HuH-7.5 (cell line): ENCODE results near the gene C22orf39.

ENCODE experiments used
- DNase-seq: peaks from one replicate; pipeline ENCODE4 v3.0.0; 2011; ENCODE audit warnings: low spot score

The C22orf39 gene

DNA sequence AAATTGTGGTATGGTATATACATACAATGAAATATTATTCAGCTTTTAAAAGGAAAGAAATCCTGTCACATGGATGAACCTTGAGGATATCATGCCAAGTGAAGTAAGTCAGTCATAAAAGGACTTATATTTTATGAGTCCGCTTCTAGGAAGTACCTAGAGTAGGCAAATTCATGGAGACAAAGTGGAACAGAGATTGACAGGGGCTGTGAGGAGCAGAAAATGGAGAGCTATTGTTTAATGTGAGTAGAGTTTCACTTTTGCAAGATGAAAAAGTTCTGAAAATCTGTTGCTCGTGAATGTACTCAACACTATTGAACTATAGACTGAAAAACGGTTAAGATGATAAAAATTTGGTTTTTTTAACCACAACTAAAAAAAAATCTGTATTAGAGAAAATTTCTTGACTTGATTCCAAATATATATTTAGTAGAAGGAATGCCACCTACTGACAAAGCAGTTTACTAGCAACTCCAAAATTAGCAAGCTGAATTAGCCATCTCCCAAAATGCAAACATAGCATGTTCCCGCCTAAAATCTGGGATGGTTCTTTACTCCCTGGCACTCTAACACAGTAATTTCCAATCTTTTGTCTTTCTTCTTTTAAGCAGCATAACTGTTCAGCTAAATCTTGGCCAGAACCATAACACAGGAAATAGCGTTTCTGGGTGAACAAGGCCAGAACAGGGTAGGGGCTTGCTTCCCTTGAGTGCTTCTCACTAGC lies 30.0 kb upstream of the C22orf39 start:
- no peak for DNase-seq

DNA sequence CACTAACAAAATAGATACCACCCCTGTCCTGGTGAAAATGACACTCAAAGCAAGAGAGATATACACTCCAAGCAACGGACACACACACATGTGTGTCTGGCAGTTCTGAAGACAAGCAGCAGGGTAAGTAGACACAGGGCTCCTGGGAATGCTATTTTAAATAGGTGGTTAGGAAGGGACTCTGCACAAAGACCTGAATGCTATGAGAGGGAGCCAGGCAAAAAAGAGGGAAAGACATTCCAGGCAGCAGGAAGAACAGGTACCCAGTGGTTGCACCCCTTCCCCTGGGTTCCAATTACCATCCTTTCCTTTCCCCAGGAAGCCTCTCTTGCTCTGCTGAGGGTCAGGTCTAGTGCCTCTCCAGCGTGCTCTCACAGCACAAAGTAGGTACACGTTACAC lies 28.5 kb upstream of the C22orf39 start:
- DNase-seq = no peak

DNA sequence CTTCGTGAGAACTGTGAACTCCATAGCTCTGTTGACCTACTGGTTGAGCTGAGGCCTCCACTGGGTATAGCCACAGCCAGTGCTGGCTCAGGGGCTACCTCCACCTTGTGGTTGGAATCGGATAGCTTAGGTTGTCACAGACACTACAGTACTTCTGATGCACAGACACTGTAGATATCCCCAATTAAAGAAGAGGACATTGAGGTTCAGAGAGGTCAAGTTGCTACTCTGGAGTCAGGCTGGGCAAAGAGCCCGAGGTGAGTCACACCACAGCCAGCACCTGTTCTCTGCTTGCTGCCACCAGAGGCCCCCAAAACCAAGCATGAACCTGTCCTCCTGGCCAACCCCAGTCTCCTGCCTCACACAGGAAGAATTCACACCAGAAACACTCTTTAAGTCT lies 26.1 kb upstream of the C22orf39 start:
- no peak for DNase-seq

DNA sequence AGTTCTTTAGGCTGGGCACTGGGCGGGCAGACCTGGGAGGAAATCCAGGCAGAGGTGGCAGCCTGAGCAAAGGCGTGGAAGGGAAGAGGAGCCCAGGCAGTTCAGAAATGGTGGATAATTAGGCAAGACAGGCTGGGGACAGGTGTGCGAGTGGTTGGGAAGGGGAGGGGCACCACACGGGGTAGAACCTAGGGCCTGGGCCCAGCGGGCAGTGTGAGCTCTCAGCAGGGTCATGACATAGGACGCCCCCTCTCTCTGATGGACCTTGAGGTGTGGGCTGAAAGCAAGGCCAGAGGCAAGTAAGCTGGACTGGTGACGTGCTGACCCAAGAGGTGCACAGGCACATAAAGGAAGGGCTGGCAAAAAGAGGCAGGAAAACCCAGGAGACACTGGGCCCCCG lies 24.7 kb upstream of the C22orf39 start:
- DNase-seq = no peak

DNA sequence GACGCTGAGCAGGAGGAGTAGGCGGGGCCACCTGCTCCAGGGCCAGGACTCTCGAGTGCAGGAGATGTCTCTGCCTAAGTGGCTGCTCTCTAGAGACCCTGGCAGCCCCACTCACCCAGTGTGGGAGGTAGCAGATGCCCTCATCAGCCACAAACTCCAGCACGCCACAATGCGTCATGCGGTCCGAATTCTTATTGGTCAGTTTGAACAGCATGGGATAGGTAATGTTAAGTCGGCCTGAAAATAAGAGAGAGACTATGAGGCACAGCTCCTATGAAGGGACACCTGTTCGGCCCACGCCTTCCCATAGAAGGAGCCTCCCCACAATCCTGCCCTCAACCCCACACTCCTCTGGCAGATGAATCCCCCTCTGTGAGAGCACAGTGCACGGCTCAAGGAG lies 24.1 kb upstream of the C22orf39 start:
- no peak for DNase-seq

DNA sequence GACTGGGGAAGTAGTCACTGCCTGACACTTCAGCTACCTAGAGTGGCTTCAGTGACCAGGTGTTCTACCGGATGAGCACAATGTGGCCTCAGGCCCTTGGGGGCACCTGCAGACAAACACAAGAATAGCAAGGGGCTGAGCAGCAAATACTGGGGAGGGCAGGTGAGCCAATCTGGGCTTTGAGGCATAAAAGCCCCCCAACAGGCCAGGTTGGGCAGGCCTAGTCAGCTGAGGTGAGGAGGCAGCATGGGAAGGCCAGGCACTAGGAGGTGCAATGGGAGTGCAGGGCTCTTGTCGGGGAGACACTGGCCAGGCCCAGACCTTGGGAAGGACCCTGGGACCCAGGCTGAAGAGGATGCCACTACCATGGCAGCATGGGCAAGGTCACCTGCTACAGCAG lies 22.5 kb upstream of the C22orf39 start:
- DNase-seq = no peak

DNA sequence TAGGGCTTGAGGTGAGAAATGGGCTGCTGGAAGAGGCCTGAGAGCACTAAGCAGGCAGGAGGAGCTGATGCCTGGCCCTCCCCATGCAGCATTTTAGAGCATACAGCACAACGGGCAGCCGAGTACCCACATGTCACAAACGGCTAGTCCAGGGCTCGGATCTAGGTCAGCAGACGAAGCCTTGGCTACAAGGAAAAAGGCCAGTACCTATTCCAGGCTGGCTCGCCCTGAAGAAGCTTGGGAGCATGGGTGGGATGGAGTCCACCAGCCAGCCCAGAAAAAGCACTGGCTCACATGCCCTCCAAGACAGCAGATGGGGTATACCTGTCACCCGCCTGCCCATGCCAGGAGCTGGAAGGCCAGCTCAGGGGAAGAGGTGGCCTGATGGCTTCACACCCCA lies 21.9 kb upstream of the C22orf39 start:
- DNase-seq = no peak

DNA sequence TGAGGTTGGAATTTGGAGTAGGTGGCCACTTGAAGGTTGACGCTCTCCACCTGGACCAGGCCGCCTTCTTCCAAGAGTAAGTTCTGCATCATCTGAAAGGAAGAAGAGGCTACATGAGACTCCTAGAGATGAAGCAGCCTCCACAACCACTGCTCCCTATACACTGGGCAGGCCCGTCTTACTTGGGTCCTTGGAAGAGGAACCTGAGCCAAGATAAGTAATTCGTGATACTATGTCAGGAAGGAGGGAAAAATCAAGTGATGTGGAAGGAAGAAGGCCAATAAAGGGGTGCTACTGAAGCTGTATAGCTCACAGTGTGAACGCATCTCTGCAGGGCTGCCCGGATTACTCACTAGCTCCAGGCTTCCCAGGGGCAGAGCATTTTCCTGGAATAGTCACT lies 20.4 kb upstream of the C22orf39 start:
- no peak for DNase-seq

DNA sequence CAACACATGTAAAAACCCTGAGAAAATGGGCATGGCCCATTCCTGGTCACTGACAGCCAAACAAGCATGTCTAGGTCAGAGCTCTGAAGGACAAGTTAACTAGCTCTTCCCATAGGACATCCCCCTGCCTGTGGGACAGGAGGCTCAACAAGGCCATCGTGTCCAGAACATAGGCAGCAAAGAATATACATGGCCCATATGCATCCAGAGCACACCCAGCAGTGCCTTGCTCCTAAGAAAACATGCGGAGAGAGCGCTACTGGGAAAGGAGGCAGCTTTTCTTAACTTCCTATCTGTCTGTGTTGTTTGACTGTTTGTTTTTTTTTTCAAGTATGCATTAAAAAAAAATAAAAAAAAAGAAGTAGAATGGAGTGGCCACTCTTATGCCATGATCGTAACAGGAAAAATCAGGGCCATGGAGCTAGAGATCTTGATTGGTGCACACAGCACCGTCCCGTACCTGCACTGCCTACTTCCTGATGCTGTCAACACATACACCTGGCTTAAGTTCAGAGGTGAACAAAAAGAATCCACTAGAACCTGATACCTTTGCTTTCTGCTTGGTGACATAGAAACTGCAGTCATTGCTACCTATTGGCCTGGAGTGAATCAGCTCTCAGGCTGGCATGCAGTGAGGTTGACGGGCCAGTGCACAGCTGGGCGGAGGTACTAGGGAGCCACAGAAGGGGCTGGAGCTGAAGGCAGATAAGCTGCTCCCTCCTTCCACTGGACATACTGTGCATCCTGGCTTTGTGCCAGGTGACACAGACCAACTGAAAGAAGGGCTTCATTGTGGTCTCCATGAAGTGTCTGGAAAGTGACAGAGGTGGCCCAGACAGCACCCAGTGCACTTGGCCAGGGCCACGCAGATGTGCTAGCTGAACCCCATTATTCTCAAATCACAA lies 19.6 kb upstream of the C22orf39 start:
- DNase-seq = no peak

DNA sequence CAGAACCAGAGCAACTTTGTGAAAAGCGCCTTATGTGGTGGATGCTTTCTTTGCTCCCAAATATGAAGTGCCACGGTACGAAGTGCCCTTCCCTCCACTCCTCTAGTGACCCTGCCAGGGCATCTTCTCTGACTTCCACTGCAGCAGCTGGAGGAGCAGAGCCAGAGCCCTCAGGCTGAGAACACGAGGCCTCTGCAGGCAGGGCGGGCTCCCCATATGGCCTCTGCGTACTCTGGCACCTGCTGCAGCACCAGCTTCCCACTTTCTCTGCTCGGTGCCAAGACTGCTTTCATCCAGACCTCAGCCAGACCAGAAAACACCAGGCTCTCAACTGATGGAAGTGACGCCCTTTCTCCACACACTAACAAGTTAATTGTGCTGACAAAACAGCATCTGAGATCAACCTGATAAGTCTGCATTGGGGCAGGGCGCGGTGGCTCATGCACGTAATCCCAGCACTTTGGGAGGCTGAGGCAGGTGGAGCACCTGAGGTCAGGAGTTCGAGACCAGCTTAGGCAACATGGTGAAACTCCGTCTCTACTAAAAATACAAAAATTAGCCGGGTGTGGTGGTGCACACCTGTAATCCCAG lies 18.7 kb upstream of the C22orf39 start:
- no peak for DNase-seq

DNA sequence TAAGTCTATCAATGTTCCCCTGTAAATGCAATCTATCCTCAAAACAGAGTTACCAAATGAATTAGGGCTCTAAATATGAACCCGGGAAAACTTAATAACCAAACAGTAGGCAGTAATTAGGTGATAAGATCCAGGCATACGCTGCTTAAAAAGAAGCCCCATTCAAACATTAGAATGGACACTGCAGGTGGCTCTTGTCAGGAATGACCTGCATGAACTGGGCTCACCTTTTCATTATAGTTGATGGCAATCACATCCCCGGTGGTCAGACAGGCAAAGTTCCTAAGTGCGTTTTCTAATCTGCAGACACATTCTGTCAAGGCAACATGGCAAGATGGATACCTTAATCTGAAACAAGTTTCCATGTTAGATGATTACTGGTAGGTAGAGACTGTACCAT lies 17.5 kb upstream of the C22orf39 start:
- DNase-seq = no peak

DNA sequence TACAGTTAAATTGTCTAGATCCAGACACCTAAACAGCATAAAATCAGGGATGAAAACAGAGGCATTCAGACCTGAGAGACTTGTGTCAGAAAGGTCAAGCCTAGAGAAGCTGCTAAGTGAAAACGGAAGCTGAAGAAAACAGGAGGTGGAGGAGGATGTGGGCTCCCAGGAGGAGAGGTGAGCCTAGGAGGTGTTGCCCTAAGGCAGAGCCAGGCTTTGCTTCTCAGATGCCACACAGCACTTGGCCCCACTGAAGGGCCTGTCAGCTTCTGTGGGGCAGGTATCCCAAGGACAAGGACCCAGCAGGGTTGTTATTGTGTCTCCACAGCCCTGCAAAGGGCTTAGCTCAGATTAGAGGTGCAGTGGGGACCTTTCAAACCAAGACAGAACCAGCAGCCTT lies 17.0 kb upstream of the C22orf39 start:
- DNase-seq = no peak

DNA sequence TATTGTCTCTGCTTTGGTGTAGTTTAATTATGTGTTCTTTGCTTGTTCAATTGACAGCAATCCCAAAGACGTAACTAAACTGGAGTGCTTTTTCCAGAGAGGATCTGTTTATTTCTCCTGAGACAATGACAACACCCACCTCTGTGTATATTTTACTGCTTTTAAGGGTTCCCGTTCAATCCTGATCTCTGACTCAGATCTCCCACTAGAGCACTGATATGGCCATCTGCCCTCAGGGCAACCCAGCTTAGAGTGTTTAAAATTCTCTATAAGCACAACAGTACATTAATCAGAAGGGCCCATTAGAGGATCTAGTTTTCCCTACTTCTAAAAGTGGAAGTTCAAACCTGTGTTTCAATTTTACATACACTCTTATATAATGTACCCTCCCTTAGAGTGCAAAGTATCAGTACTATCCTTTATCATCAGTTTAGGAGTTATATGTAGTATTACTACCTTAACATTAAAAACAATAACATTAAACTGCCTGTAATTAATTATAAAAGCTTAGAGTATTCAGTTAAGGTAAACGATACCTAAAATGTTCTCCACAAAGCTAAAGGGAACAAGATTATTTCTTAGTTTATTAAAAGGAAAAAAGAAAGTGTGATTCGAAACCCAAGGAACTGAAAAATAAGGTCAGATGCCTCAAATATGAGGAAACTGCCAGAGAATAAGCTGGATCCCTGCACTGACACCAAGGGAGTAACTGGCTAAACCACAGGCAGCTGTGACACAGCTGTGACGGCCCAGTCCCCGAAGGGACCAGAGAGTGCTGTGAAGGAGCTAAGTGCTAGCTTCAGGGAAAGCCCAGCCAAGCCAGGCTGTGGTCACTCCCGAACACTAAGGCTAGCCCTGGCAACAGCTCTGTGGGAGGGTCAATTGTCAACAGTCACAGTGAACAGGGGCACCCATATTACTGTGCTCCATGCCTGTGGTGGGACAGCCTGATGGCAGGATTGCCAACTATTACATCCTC lies 16.3 kb upstream of the C22orf39 start:
- no peak for DNase-seq

DNA sequence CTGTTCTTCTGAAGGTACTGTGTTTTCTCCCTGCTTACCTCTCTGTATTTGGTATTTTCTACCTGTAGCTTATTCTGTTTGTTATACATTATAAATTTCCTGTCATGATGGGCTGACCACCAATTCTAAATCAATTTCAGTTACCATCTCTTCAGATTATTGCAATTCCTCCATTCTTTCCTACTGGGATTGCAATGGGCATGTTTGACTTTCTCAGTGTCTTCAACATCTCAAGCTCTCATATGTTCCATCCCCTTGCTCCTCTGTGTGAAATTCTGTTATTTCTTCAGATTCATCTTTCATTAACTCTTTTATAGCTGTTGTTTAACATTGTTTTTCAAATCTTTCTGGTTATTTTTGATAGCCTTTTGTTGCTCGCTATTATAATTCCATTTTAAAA lies 15.5 kb upstream of the C22orf39 start:
- DNase-seq = no peak

DNA sequence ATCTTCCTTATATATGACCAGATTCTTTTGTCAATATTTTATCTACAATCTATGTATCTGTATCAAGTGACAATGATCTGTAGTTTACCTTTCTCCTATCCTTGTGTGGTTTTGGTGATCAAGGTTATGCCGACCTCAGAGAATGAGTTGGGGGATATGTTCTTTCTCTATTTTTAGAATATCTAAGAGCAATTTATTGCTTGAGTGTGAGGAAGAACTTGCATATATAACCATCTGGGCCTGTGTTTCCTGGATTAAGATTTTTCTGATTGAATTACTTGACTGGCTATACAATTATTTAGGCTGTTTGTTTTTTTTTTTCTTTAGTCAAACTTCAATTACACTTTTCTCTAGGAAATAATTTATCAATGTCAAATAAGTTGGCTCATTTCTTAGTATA lies 14.0 kb upstream of the C22orf39 start:
- no peak for DNase-seq

DNA sequence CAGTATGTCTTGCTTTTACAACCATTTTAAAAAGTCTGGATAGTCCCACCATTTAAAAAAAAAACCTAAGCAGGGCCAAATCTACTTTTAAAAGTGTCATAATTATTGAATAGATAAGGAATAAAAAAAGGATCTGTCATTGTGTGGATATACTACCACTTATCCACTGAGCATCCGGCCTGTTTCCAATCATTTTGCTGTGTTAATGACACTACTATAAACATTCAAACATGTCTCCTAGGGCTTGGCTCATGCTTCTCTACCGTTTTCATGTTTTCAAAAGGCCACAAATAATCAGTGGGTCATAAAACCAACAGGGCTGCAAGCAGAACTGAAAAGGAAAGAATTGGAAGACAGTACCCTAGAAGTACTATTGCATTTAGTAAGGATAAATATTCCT lies 12.5 kb upstream of the C22orf39 start:
- DNase-seq = no peak

DNA sequence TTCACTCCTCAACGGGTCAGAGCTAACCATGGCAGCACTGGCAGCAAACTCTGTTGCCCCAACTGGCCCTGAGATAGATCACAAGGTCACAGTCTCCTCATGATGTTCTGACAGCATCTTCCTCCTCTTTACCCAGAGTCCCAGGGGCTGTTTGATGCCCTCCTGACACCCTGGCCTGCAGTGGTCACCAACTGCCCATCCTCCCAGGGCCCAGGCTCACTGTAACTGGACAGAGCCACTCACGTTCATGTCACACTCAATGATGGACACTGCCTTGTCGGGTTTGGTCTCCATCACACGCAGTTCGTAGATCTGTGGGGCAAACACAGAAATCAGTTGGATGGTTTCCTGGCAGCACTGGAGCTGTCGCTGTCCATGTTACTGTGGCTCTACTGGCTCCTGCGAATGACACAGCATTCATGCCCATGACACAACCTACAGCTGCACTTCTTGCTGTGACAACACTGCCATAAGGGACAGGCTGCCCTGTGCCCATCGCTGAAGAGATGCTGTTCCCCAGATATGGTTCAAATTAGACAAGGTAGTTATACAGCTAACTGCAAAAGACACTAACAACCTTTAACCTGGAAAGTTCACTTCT lies 10.4 kb upstream of the C22orf39 start:
- DNase-seq = no peak

DNA sequence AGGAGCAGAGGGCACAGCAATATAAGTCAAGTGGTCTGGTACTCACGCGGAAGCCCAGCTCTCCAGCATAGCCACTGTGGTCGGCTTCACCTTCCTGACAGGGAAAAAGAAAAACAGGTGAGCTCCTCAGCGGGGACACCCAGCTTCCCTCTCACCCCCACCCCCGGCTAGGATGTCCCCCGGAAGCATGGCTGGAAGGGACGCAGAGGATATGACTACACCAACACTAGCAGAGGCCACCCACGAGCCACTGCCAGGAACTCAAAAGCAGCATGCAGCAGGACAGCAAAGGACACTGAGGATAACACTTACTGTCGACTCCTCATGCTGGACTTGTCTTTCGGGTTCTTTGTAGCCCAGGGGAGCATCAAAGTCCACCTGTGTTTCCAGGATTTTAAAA lies 9.0 kb upstream of the C22orf39 start:
- no peak for DNase-seq

DNA sequence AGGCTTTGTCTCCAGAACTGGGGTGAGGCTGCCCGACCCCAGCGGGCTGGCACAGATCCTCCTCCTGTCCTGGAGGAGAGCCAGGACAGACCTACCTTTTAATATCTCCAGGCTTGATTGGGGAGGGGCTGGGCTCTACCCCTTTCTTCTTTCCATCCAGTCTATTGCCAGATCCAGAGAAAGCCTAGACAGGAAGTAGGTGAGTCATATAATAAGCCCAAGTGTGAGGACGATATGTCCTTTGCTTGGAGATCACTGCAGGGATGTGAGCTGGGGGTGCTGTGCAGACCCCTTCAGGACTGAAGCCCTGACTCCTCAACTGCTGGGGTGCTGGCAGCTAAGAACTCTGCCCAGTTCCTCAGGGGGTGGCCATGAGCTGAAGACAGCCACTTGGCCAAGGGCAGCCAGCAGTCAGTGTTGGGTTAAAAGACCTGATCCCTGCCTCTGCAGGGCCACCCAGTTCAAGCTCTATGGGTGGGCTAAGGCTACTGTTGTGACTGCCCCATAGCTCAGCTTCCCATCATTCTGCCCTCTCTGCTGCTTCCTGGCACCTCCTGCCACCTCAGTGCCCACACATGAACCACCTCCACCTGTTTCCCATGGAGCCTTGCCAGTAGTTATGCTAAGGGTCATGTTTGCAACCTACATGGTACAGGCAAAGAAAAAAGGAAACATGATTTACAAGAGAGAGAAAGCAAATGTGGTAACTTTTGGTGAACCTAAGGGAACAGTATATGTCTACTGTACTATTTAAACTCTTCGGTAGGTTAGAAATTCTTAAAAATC lies 8.3 kb upstream of the C22orf39 start:
- DNase-seq = no peak

DNA sequence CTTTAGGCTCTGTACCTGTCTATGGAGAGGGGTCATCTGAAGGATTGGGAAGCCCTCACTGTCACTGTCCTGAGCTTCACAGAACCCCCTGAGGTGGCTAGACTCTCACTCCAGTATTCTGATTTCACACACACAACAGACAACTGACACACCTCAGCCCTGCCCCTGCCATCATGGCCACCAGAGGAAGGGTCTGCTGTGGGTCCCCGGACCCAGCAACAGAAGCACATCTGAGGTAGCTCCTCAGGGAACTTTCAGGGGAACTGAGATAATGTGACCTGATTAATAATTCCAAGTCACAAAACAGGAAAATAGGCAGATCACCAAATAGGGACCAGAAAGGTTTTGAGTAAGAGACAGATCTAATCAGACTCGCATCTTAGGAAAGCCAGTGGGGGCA lies 7.5 kb upstream of the C22orf39 start:
- no peak for DNase-seq

DNA sequence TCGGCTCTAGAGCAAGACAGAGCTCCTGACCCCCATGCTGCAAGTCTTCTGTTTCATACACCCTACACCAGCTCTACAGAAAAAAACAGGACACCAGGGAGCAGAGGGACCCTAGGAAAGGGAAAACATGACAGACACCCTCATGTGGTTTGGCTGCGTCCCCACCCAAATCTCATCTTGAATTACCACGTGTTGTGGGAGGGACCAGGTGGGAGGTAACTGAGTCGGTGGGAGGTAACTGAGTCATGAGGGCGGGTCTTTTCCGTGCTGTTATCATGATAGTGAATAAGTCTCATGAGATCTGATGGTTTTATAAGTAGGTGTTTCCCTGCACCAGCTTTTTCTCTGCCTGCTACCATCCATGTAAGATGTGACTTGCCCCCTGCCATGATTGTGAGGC lies 6.6 kb upstream of the C22orf39 start:
- DNase-seq = no peak
